Medulla oblongata (tissue), 1 donor: ENCODE measurements around the gene NEDD4L.

ENCODE experiments used
- DNase-seq: peaks from one replicate; pipeline ENCODE4 v3.0.0-alpha.2; 2015; ENCODE audit errors: extremely low spot score

The NEDD4L gene

DNA sequence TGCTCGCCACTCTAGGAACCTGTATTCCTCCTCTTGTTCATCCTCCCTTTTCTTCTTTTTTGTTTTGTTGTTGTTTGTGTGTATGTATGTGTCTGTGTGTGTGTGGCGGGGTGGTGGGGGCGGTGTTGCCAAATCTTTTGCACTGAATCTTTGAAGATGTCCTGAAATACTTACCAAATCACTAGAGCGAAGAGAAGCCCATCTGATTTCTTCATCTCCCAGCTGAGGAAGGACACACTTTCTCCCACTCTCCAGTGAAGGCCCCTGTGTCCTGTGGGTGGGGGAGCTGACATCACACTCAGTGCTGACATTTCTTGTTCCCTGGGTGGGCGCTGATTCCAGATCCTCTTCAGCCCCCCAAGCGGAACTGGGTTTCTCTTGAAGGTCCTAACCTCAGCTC lies 74.5 kb downstream of the NEDD4L start:
- no peak for DNase-seq

DNA sequence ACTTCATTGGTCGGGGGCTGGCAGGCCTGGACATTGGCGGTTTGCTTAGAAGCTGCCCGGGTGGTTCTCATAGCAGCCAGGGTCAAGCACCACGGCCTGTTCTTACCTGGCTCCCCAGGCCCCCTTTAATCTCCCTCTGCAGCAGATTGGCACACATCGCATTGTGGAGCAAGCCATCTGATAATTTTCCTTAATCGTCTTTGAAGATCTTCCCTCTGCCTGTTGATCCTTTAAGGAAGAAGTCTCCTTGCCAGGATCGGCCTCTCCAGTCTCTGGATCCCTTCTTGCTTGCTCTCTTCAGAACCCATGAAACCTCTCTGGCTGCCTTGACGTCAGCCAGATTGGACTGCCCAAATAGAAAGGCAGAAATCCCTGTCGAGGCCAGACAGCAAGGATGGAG lies 75.8 kb downstream of the NEDD4L start:
- DNase-seq: no peak

DNA sequence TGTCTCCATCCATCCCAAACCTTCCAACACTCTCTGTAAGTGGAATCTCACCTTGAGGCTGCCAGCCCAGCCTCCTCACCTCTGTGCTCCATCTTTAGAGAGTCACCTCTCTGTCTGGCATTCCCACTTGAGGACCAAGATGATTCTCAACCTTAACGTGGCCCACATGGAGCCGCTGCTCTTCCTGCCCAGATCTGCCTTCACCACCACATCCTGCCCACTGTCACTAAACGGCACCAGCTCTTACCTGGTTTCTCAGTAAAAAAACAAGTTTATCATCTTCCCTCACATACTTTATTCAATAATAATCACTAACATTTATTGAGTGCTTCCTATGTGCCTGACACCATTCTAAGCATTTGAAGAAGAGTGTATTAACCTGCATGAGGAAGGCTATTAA lies 80.4 kb downstream of the NEDD4L start:
- DNase-seq: no peak

DNA sequence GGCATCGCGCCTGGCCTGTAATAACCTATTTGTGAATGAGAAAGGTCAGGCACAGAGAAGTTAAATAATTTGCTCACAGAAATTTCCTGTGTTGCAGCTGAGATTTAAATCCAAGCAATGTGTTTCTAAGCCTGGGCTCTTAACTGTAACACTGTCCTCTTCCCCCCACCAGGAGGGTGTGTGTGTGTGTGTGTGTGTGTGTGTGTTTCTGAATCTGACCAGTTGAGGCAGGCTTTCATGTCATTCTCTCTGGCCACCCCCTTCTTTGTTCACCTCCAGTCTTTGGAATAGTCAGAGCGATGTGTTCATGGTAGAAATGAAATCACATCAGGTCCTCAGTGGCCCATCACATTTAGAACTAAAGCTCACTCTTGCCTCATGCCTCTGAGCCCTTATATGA lies 81.2 kb downstream of the NEDD4L start:
- DNase-seq: no peak

DNA sequence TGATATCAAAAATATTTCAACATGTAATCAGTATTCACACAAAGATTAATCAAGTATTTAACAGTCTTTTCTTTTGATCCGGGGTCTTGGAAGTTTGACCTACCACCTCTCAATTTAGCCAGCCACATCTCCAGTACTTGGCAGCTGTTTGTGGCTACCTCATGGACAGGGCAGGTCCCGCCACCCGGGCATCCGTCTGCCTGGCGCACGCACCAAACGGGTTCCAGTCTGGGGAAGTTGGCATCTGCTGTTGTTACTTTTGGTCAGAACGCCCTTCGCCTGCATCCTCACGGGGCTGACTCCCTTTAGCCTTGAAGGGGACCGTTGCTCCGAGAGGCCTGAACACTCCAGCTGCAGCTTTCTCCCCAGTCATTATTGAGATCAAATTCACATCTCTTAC lies 81.7 kb downstream of the NEDD4L start:
- DNase-seq: no peak

DNA sequence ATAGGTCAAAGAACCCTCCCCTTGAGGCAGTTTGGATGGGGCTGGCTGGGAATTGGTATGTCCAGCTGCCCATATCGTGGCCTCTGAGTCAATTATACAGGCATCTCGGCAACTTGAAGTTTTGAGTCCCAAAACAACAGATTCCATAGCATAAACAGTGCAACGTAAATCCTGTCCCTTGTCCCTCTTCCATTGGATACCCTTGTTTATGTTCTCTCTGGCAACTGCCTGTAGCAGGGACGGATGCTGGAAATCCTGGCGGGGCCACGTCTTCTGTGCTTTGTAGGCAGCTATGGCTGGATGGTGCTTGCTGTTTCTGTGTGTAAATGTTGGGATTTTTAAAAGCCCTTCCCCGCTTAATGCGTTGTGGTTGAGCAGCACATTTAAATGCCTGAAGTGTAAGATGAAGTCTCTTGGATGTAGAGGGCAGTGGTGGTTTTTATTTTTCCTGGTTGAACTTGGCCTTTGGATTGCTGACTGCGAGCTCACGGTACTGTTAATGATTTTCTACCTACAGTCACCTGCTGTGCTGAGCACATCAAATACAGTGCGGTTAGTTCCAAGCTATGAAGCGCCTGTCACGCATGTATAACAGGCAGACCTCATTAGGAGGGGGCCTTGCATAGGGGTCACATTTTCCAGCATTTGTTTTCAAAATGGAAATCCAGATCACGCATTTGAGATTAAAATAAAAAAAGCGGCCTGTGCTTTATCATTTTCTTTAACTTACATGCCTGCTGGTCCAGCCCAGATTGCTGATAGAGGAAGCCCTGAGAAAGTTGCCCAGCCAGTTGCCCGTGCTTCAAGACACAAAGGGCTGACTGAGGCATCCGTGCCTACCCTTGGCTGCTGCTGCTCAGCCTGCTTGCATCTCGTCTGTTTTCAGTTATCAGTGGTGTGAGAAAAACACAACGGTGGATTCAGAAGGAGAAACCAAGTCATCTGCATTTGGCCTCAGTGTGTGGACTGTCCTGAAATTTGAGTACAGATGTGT lies 84.7 kb downstream of the NEDD4L start:
- no peak for DNase-seq

DNA sequence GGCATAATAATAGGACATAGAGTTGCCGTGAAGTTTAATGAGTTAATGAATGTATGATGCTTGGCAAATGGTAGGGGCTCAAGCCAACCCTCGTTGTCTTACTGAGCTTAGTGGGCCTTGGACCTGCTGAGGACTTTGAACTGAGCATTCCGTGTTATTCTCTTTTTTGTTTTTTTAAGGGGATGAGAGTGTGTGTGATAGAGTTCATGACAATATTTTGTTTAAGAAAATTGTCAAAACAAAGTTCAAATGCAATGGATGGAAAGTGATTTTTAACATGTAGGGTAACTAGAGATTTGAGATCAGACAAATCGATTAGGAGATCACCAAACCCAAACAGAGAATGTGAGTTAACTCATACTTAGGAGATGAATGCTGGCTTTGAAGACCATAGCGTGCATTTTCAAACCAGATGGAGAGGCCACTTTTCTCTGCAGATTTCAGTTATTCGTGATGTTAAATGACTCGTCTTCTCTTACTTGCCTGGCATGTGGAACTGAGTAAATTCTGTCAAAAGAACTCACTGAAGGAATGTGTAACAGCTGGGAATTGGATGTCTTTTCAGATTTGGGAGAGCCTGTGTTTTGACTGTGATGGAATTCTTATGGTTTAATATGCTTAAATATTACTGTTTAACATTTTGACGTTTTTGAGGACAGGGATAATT lies 88.7 kb downstream of the NEDD4L start:
- DNase-seq: no peak

DNA sequence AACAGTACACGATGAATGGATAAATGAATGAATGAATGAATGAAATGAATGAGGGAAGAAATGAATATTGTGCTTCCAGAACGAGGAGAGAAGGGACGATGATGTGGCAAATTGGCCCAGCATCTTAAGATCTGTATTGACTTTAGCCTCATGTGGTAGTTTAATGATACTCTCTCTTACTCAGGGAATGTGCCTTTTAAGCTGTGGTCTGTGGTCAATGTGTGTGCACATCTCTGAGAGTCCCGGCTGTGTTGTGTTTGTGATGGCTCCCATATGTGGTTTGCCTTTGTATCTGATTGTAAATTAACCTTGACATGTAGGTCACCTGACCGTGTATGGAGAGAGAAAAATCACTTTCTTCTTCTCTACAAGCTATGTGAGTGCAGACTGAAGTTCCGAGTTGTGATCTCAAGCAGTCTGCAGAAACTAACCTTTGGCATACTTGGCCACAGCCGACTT lies 91.2 kb downstream of the NEDD4L start:
- no peak for DNase-seq

DNA sequence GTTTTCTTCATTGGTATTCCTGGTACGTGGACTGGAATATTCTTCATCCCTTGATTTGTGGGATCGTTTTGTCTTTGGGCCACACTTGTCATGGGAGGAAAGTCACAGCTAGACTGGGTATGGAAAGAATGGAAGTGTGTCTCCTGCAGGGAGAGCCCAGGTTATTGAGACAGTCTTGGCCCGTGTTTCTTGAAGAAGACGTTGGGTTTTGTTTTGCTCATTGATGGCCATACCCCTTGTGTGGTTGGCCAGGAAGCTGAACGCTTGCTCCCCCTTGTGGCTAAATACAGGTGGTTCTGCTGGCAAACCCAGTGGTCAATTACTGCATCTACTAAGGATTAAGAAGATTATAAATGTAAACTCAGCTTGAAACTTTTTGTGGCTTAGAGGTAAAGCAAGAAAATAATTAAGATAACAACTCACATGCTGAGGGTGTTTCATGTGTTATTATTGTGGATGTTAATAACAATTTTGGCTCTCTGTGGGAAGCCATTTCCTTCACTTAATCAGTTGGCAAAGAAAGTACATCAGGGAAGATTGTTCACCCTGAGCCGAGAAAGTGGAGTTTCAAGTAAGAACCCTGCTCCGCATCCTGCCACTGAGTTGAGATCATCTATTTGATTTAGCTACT lies 91.8 kb downstream of the NEDD4L start:
- peak; percentile 83 for DNase-seq

DNA sequence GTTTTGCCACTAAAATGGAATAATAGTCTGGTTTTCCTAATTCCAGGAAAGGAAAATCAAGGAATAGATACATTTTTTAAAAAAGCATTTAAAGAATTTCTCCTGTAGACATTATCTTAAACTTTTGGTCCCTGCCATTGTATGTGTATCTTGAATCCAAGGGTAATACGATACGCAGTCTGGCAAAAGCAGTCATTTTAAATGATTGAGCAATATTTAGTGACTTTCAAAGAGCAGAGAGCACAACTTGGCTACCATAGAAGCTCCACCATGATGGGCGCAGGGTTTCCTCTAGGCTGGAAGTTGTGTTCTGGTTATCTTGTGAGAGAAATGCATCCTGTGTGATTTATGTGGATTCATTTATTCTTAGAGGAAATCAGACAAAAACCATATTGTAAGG lies 92.9 kb downstream of the NEDD4L start:
- DNase-seq: no peak

DNA sequence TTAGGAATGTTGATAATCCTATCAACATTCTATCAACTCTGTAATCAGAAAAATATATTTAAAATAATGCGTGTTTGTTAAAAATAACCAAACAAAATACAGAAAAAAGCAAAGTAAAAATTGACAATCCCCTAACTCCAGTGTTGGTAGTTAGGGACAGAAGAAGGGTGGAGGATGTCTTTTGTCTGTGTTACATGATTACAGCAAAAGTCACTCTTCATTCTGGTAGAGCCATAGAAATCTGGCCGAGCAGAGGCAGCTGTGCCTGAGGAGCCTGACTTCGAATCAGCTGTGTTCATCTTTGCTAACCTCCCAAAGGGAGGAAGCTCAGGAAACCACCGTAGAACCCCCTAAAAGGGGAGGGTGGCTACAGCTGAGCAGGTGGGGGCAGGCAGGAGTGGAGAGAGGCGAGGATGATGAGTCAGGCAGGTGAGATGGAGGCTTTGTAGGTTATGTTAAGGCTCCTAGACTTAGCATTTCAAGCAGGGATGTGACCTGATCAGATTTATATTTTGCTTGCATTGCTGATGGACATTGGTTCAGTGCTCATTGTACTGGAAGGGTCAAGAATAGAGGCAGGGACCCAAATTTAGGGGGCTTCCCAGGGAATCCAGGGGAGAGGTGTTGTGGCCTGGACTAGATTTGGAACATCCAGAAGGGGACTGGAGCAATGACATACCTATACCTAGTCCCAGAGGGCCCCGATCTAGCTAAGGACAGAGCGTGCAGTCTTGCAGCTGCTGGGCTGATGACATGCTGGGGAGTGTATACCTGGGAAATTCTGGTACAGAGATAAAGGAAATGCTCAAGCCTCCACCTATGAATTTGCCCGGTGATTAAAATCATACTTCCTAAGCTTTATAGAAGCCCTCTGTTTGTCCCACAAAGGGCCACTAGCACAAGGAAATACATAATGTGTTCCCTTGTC lies 95.7 kb downstream of the NEDD4L start:
- no peak for DNase-seq

DNA sequence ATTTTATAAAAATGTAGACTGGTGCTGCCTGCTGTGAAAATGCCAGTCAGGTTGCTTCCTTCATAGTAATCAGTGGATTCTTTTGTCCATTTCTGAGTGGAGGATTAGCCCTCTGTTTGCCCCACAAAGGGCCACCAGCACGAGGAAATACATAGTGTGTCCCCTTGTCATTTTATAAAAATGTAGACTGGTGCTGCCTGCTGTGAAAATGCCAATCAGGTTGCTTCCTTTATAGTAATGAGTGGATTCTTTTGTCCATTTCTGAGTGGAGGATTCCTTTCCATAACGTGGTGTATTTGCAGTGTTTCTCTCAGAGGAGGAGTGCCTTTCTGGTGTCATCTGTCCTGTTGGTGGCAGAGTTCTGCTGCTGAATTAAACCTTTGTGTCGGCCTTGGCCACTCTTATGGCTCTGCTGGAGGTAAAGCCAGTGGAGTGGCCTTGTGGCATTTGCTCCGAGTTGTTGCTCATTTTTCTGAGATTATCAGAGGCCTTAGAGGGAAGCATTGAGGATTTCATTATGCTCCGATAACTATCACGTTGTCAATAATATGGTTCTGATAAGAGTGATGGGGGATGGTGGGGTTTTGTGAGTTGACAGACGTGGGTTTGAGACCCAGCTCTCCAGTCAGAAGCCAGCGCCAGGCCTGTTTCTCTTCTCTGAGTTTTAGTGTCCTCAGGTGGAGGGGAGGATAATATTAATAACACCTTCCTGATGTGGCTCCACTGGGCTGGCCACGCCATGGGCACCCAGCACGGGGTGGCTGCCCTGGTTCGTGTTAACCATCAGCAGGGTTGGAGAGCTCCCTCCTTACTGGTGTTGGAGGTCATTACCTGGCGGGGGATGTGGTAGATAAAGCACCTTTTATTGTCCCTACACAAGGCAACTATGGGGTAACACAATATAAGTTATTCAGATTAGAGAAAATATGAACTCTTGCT lies 96.6 kb downstream of the NEDD4L start:
- peak; percentile 78 for DNase-seq

DNA sequence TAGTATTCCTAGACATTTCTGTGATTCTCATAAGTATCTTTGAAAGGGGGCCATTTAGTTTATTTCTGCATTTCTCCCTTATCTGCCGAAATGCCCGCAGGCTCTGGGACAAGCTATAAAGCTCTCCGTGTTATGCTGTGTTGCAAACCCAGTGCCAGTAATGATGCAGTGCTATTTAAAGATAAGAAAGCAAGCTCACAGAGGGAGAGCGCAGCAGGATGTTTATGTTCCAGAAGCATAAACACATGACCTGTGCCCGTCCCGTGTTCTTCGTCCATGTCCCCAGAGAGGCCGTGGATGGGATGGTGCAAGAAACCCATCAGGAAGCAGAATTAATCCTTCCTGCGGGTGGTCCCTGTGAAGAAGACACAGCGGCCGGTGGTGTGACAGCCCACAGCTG lies 99.4 kb downstream of the NEDD4L start:
- DNase-seq: no peak

DNA sequence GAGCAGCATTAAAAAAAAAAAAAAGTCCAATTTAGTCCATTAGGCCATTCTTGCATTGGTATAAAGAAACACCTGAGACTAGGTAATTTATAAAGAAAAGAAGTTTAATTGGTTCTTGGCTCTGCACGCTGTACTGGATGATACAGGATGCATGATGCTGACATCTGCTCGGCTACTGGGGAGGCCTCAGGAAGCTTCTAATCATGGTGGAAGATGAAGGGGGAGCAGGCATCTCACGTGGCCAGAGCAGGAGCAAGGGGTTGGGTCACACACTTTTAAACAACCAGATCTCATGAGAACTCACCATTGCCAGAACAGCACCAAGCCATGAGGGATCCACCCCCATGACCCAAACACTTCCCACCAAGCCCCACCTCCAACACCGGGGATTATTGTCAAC lies 100.1 kb downstream of the NEDD4L start:
- no peak for DNase-seq

DNA sequence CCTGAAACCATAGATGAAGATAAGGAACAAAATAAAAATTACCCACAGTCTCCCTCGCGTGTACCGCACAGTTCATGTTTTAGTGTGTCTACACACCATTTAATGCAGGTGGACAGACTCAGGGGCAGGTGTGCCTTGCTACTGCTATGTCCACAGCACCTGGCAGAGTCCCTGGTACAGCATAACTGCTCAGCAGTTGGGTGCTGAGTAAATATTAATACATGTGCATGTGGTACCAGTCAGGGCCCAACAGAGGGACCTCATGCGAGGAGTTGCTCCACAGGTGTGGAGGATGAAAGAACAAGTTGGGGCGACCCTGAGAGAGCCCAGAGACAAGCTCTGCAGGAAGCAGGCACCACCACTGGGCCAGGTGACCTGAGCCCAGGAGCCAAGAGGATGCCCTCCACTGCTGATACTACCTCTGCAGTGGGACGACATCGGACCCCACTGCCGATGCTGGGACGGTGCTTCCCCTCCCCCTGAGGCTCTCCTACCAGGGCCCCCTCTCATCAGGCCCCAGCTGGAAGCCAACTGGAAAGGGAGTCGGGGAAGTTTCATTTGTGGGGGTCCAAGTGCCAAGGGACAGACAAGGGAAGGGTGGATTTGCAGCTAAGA lies 100.8 kb downstream of the NEDD4L start:
- DNase-seq: no peak

DNA sequence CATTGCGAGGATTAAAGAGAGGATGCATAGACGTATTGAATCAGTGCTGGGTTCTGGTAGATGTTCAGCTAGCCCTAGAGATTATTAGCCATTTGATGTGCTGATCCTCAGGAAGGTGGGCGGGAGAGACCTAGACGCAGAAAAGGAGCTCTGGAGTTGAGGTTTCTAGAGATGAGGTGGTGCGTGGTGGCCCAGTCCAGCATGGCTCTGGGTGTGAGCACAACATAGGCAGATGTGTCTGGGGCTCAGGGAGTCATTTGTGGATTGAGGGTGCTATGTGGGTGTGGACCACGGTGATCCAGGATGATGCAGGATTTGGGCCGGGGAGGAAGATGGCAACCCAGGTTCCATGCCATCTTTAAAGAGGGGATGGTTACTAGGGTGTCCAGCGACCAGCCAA lies 102.1 kb downstream of the NEDD4L start:
- no peak for DNase-seq

DNA sequence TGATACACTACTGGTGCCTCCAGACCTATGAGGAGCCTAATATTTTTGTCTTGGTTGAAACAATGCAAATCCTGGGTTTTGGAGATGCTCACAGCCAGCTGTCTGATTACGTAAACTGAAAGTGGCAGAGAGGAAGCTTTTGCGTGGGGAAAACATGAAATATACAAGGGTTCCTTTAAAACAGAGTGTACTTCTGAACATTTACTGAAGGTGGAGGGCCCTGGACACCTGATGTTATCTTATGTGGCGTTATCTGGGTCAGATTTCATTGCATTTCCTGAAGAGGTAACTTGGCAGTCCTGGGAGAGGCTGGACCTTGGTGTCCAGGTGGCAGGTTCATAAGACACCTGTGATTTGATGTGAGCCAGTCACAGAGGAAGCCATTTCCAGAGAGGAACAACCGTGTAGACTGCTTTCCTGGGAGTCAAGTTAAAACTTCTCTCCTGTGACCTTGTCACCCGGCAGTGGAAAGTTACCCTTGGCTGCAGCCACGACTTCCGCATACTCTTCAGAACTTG lies 105.0 kb downstream of the NEDD4L start:
- peak; percentile 12 for DNase-seq

DNA sequence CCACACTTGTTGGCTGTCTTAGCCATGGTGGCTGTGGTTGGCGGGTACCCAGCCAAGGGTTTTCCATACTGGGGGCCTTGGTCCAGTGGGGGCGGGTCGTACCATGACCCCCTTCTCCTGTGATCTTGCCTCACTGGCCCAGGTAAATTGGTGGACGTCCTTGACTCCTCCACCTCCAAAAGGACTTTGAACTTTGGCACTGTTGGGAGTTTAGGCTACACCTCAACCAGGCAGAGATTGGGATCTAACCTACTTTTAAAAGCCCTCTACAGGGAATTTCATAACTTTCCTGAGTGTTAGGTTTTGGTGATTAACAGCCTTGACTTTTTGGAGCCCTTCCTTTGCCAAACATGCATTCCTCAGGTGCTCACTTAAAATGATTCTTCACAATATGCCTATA lies 106.7 kb downstream of the NEDD4L start:
- no peak for DNase-seq

DNA sequence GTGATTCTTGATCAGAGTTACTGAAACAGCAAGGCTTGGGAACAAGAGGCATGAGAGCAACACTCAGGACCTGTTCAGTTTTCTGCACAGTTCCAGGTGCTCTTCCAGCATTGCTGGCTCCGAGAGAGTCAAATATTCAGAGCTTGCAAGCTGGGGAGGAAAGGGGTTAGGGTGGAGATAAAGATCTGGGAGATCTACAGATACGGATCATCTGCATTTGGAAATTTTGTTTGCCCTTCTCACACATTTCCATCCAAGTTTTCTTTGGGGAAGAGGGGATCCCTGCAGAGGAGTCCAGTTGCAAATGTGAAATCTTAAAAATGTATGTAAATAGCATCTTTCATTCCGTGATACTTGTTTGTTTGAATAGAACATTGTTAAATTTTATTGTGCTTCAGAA lies 108.2 kb downstream of the NEDD4L start:
- no peak for DNase-seq

DNA sequence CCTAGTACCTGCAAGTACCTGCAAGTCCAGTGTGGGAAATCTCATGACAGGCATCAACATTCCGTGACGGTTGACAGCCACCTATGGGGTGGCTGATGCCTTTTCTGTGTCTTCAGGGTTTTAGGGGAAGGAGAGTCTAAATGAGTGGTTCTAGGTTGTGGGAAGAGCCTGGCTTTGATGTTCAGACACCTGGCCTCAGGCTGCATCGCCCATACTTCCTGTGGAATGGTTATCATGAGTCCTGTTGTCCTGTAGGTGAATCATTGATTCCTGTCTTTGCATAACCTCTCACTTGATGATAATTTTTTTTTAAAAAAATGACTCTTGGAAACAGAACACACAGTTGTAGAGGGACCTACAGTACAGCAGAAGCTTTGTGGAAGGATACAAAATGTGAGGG lies 108.9 kb downstream of the NEDD4L start:
- no peak for DNase-seq
